HCT116 (cell line): ENCODE data around the gene WDR4. TPM values are rescaled to one million over a fixed set of nuclear protein-coding genes. Genes with fewer than 3 reads are reported as not detected.

Source experiments
- ATAC-seq: fragments of 200-7000 bp; cut with Tn5 transposase; 2 replicates; pipeline ENCODE4 v1.9.1; 2020; ENCODE audit warnings: mild to moderate bottlenecking, moderate library complexity
- BruUV-seq: library from RNA; stranded (reverse); fragments of 400-500 nt; replicated peaks from 2 replicates; lab custom pipeline; 2021; lab: Mats Ljungman, UMichigan
- CTCF ChIA-PET: fragments of 300-600 bp; sonication (Branson Sonifier 250); formaldehyde crosslinking; loops from one replicate; lab custom pipeline; 2021; ENCODE audit warnings: antibody characterized with exemption; lab: Charles Lee
- POLR2A ChIA-PET: fragments of 300-600, 350-600 bp; sonication (Branson Sonifier 250); formaldehyde crosslinking; loops from one replicate; lab custom pipeline; 2021; ENCODE audit warnings: antibody characterized with exemption; lab: Charles Lee
- RAD21 ChIA-PET, 2 experiments: fragments of 300-600 bp; sonication (Branson Sonifier 250); formaldehyde crosslinking; loops; one replicate each; lab custom pipeline; 2023; ENCODE audit warnings: low total read pairs in 2 of 2; ENCODE audit not compliant: uncharacterized antibody in 2 of 2, unreplicated experiment in 2 of 2, low non-redundant PET in 1 of 2; lab: Charles Lee
- DNase-seq: peaks from one replicate; pipeline ENCODE4 v3.0.0-alpha.2; 2010; ENCODE audit warnings: low read depth, low spot score
- H2AFZ ChIP-seq: fragments of 200-600 bp; shearing (Covaris generic), sonication (generic); 2 replicates; pipeline ENCODE4 v1.6.1; 2017; ENCODE audit warnings: low read depth, mixed run types, mixed read lengths, antibody characterized with exemption, low read length; ENCODE audit not compliant: poor library complexity, severe bottlenecking
- H3K27ac ChIP-seq: 2 replicates; pipeline ENCODE4 v1.5.1; 2012; ENCODE audit warnings: low read depth, low read length
- H3K27me3 ChIP-seq: fragments of 200-600 bp; sonication (generic); 2 replicates; pipeline ENCODE4 v1.6.1; 2016; ENCODE audit warnings: mixed run types, low read length, mixed read lengths; ENCODE audit not compliant: insufficient read depth
- H3K36me3 ChIP-seq, 2 experiments: fragments of 200-500 bp in 1 of 2; fragments of 200-600 bp in 1 of 2; sonication (Bioruptor generic) in 1 of 2; sonication (generic) in 1 of 2; 2 replicates each; pipeline versions ENCODE4 v1.5.1 to v1.6.1; 2014 to 2016; ENCODE audit warnings: low read length in 2 of 2, inconsistent platforms in 1 of 2, mixed read lengths in 1 of 2, mixed run types in 1 of 2; ENCODE audit not compliant: insufficient read depth in 2 of 2, control insufficient read depth in 1 of 2
- H3K4me1 ChIP-seq, 2 experiments: fragments of 200-600 bp in 1 of 2; sonication (generic) in 1 of 2; 2 replicates each; pipeline versions ENCODE4 v1.5.1 to v1.6.1; 2012 to 2017; ENCODE audit warnings: low read length in 2 of 2, inconsistent platforms in 1 of 2, mild to moderate bottlenecking in 1 of 2, mixed read lengths in 1 of 2, mixed run types in 1 of 2, moderate library complexity in 1 of 2; ENCODE audit not compliant: insufficient read depth in 2 of 2, control insufficient read depth in 1 of 2
- H3K4me2 ChIP-seq: fragments of 200-600 bp; sonication (generic); 2 replicates; pipeline ENCODE4 v1.6.1; 2017; ENCODE audit warnings: mixed run types, low read length, mixed read lengths
- H3K4me3 ChIP-seq, 2 experiments: fragments of 200-600 bp in 1 of 2; sonication (generic) in 1 of 2; replicated peaks in 1 of 2; 2 replicates each; pipeline ENCODE4 v1.5.1; 2011 to 2016; ENCODE audit warnings: low read length in 2 of 2, control low read depth in 1 of 2, low read depth in 1 of 2, mild to moderate bottlenecking in 1 of 2, mixed read lengths in 1 of 2, mixed run types in 1 of 2
- H3K79me2 ChIP-seq: fragments of 200-600 bp; sonication (generic); 2 replicates; pipeline ENCODE4 v1.6.1; 2017; ENCODE audit warnings: mild to moderate bottlenecking, mixed run types, low read length, moderate library complexity, mixed read lengths; ENCODE audit not compliant: insufficient read depth
- H3K9ac ChIP-seq: fragments of 200-600 bp; sonication (generic); 2 replicates; pipeline ENCODE4 v1.6.1; 2016; ENCODE audit warnings: low read length, mixed read lengths
- H3K9me2 ChIP-seq: fragments of 200-600 bp; sonication (generic), shearing (Covaris generic); 2 replicates; pipeline ENCODE4 v1.6.1; 2017; ENCODE audit warnings: mixed run types, mild to moderate bottlenecking, moderate library complexity; ENCODE audit not compliant: insufficient read depth
- H3K9me3 ChIP-seq, 2 experiments: fragments of 200-500 bp in 1 of 2; fragments of 200-600 bp in 1 of 2; sonication (Bioruptor generic) in 1 of 2; sonication (generic) in 1 of 2; 2 replicates each; pipeline ENCODE4 v1.6.1; 2014 to 2017; ENCODE audit warnings: low read length in 2 of 2, mixed read lengths in 2 of 2, inconsistent platforms in 1 of 2, low read depth in 1 of 2, mild to moderate bottlenecking in 1 of 2, mixed run types in 1 of 2, moderate library complexity in 1 of 2; ENCODE audit not compliant: control insufficient read depth in 1 of 2, insufficient read depth in 1 of 2
- H4K20me1 ChIP-seq: fragments of 200-600 bp; sonication (generic), shearing (Covaris generic); 2 replicates; pipeline ENCODE4 v1.6.1; 2017; ENCODE audit warnings: mixed run types, mild to moderate bottlenecking, moderate library complexity; ENCODE audit not compliant: insufficient read depth
- CEBPB ChIP-seq: IDR thresholded peaks from 2 replicates; pipeline ENCODE4 v1.6.1; 2012; ENCODE audit warnings: low read depth
- MAX ChIP-seq: IDR thresholded peaks from 2 replicates; pipeline ENCODE4 v1.6.1; 2012
- POLR2AphosphoS5 ChIP-seq: IDR thresholded peaks from 2 replicates; pipeline ENCODE4 v1.6.1; 2011; ENCODE audit warnings: mild to moderate bottlenecking, low read depth, low read length, moderate library complexity
- REST ChIP-seq: IDR thresholded peaks from 2 replicates; pipeline ENCODE4 v1.6.1; 2012; ENCODE audit warnings: low read depth
- SIN3A ChIP-seq: IDR thresholded peaks from 2 replicates; pipeline ENCODE4 v1.6.1; 2012; ENCODE audit warnings: low read depth
- SP1 ChIP-seq: IDR thresholded peaks from 2 replicates; pipeline ENCODE4 v1.6.1; 2012; ENCODE audit warnings: low read depth
- SRF ChIP-seq: IDR thresholded peaks from 2 replicates; pipeline ENCODE4 v1.6.1; 2012; ENCODE audit warnings: low read depth
- ZBTB33 ChIP-seq: IDR thresholded peaks from 2 replicates; pipeline ENCODE4 v1.6.1; 2011; ENCODE audit warnings: mild to moderate bottlenecking, low read length, moderate library complexity; ENCODE audit not compliant: insufficient replicate concordance; ENCODE audit errors: extremely low read depth
- ZFX ChIP-seq: fragments of 450-650 bp; IDR thresholded peaks from 2 replicates; pipeline ENCODE4 v1.6.1; 2017
- ZNF274 ChIP-seq: fragments of 200-500 bp; sonication (Bioruptor generic); IDR thresholded peaks from 2 replicates; pipeline ENCODE4 v1.6.1; 2014; ENCODE audit warnings: mild to moderate bottlenecking, low read depth, low read length, inconsistent platforms
- intact Hi-C: fragments of 100-400 bp; cut with micrococcal nuclease; formaldehyde crosslinking; loops from 2 replicates; pipeline ENCODE4 v1.10.0; 2022
- total RNA-seq: library from RNA; stranded (reverse); gene quantifications from one replicate; pipeline ENCODE4 v1.2.1, GENCODE V29; 2021; ENCODE audit not compliant: unreplicated experiment

The WDR4 gene
- total RNA-seq, 1 experiment from 2014 or later = 34.8 TPM

DNA sequence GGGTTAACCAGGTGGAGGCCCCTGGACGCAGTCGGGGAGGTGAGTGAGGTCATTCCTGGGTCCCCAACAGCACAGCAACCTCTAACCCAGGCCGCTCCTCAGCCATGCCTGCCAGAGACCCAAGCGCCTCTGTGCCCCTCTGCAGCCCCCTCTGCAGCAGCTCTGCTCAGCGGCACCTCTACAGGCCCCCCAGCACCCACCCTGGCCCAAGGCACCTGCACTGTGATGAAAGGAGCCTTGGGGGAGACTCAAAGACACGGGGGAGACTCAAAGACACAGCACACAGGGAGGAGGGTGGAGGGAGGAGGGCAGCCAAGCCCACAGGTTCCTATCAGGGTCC is 19.5 kb downstream of the WDR4 start:
- Histone ChIP-seq H3K79me2 (peaks cover 99% of the 10 kb centered on the region), H3K27me3 (no peaks in the 10 kb centered on the region), H3K36me3 (peaks cover 44 to 73% of the 10 kb centered on the region in 2 experiments), H3K27ac (no peak overlapping the region), H3K4me1 (no peaks in the 10 kb centered on the region), H2AFZ (no peak overlapping the region), H3K4me3 (no peak overlapping the region), H3K4me2 (no peak overlapping the region), H3K9me2 (no peaks in the 10 kb centered on the region), H3K9ac (no peak overlapping the region), H3K9me3 (no peaks in the 10 kb centered on the region), H4K20me1 (no peaks in the 10 kb centered on the region; the same call in 1 of the 2 replicates)
- RAD21 ChIA-PET = no interaction called here
- intact Hi-C loops = loop anchor here (10.0 kb wide), 1 partner anchor 975 kb away; no protein-coding TSS in a partner anchor
- CTCF ChIA-PET = no interaction called here
- no TSS peak for BruUV-seq
- TF ChIP-seq ZNF274 (no peak), SRF (no peak), REST (no peak), ZBTB33 (no peak), POLR2AphosphoS5 (no peak), ZFX (no peak), CEBPB (no peak), MAX (no peak), SP1 (no peak), SIN3A (no peak)
- POLR2A ChIA-PET = no interaction called here
- no peak for DNase-seq
- no peak for ATAC-seq
